Spleen (tissue), 11 donors: ENCODE measurements around the gene AGFG1. TPM values are rescaled to one million over a fixed set of nuclear protein-coding genes. Genes with fewer than 3 reads are reported as not detected.

ENCODE experiments used
- DNase-seq: peaks from one replicate; pipeline ENCODE4 v3.0.0-alpha.2; 2020
- H3K27ac ChIP-seq, 8 donors: fragments of 200-600 bp; sonication (generic) in 7 of 8; 1 replicate in 4 of 8; 2 replicates in 4 of 8; pipeline versions ENCODE4 v1.5.0 to v1.8.0; 2016 to 2021; ENCODE audit warnings: inconsistent platforms in 4 of 8, mild to moderate bottlenecking in 4 of 8, moderate library complexity in 1 of 8
- H3K27me3 ChIP-seq, 7 donors: fragments of 200-600 bp; sonication (generic) in 6 of 7; replicated peaks in 1 of 7; 1 replicate in 4 of 7; 2 replicates in 3 of 7; pipeline versions ENCODE4 v1.5.0 to v1.8.0; 2016 to 2021; ENCODE audit warnings: inconsistent platforms in 3 of 7, mild to moderate bottlenecking in 1 of 7
- H3K36me3 ChIP-seq, 6 donors: fragments of 200-600 bp; sonication (generic) in 5 of 6; 1 replicate in 4 of 6; 2 replicates in 2 of 6; pipeline versions ENCODE4 v1.5.0 to v1.8.0; 2016 to 2021; ENCODE audit warnings: inconsistent platforms in 2 of 6
- H3K4me1 ChIP-seq, 6 donors: fragments of 200-600 bp; sonication (generic) in 5 of 6; 1 replicate in 3 of 6; 2 replicates in 3 of 6; pipeline versions ENCODE4 v1.5.0 to v1.8.0; 2016 to 2021; ENCODE audit warnings: inconsistent platforms in 3 of 6
- H3K4me3 ChIP-seq, 8 donors: fragments of 200-600 bp; sonication (generic) in 7 of 8; 1 replicate in 4 of 8; 2 replicates in 4 of 8; pipeline versions ENCODE4 v1.5.0 to v1.8.0; 2016 to 2021; ENCODE audit warnings: inconsistent platforms in 4 of 8, mild to moderate bottlenecking in 4 of 8, moderate library complexity in 2 of 8
- H3K9me3 ChIP-seq, 8 donors: fragments of 200-600 bp; sonication (generic) in 7 of 8; 1 replicate in 4 of 8; 2 replicates in 4 of 8; pipeline versions ENCODE4 v1.5.0 to v1.8.0; 2016 to 2021; ENCODE audit warnings: inconsistent platforms in 4 of 8
- POLR2A ChIP-seq, 3 donors: fragments of 450-650 bp; IDR thresholded peaks; one replicate each; pipeline ENCODE4 v1.5.1; 2017; ENCODE audit warnings: antibody characterized with exemption in 3 of 3, mild to moderate bottlenecking in 1 of 3
- POLR2AphosphoS5 ChIP-seq, 3 donors: sonication (generic); formaldehyde crosslinking; IDR thresholded peaks; one replicate each; pipeline ENCODE4 v1.5.1; 2017; ENCODE audit warnings: antibody characterized with exemption in 3 of 3
- WGBS, 5 donors: extraction: QIAGEN DNeasy Blood & Tissue Kit in 3 of 5; methylation state at CpG; one replicate each; pipeline versions ENCODE4 v1.1.5 to v1.1.7; 2013 to 2018; 5-methylcytosine and 5-hydroxymethylcytosine counted together
- intact Hi-C: fragments of 100-400 bp; cut with DNase I; formaldehyde crosslinking; loops from one replicate; pipeline ENCODE4 v1.15.0; 2023; ENCODE audit warnings: low total_unique reads
- polyA plus RNA-seq, 3 donors: library from polyadenylated mRNA; stranded (reverse); fragments of 200-250 nt; gene quantifications; one replicate each; pipeline ENCODE4 v1.2.1, GENCODE V29; 2013
- total RNA-seq, 7 donors: library from RNA; depleted of rRNA in 3 of 7; stranded (reverse); fragments of >200 nt in 3 of 7; fragmentation: NEBNext Ultra II Directional in 4 of 7; extraction: Animal tissue kit (Norgen Biotek cat#: 25700) in 4 of 7; gene quantifications; one replicate each; pipeline versions ENCODE4 v1.1.0 to v1.2.1, GENCODE V29; 2016 to 2021
- TF ChIP-seq, protein P1 (sequence below), 11 experiments: fragments of 200-600 bp in 7 of 11; fragments of 450-650 bp in 4 of 11; sonication (generic) in 4 of 11; IDR thresholded peaks in 8 of 11; conservative IDR thresholded peaks in 3 of 11; 1 replicate in 7 of 11; 2 replicates in 4 of 11; pipeline versions ENCODE4 v1.4.0 to v1.8.0; 2016 to 2021; ENCODE audit warnings: antibody characterized with exemption in 11 of 11, inconsistent platforms in 4 of 11, mild to moderate bottlenecking in 1 of 11
- donor health status: healthy with polysubstance abuse.
- donor health status: DM: no; HTN: no; CAD: no; lungs with moderate emphysema.
- donor health status: DM: no; HTN: no; CAD: no.
- donor health status: Bipolar disorder and iron deficiency.
- donor health status: healthy.
- donor health status: DM: no; HTN: no; CAD: no.
- donor health status: DM: yes; HTN: yes; CAD: no.

The AGFG1 gene
- total and polyA plus RNA-seq, 10 donors = 23.6 to 111 (median 79.1) TPM

DNA sequence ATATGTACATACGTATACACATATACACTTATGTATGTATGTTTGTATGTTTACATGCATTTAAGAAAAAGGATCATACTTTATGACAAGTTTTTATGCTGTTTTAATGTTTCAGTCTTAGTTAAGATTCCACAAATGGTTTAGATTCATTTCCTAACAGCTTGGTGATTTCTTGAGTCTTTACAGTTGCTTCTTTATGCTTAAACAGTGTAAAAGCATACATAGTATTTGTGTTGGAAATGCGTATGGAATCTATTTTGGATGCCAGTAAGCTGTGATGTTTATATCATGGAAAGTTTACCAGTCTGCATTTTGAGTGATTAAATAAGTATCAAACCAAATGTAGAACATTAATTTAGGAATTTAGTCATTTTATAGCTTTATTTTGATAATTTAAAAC, 55.4 kb downstream of the AGFG1 start:
- TF ChIP-seq, protein P1, sequence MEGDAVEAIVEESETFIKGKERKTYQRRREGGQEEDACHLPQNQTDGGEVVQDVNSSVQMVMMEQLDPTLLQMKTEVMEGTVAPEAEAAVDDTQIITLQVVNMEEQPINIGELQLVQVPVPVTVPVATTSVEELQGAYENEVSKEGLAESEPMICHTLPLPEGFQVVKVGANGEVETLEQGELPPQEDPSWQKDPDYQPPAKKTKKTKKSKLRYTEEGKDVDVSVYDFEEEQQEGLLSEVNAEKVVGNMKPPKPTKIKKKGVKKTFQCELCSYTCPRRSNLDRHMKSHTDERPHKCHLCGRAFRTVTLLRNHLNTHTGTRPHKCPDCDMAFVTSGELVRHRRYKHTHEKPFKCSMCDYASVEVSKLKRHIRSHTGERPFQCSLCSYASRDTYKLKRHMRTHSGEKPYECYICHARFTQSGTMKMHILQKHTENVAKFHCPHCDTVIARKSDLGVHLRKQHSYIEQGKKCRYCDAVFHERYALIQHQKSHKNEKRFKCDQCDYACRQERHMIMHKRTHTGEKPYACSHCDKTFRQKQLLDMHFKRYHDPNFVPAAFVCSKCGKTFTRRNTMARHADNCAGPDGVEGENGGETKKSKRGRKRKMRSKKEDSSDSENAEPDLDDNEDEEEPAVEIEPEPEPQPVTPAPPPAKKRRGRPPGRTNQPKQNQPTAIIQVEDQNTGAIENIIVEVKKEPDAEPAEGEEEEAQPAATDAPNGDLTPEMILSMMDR (IDR thresholded peaks at IDR 0.05 in 8 of 11, conservative IDR thresholded peaks at IDR 0.05 in 3 of 11) = no peak
- TF ChIP-seq POLR2AphosphoS5 (IDR thresholded peaks at IDR 0.05) (no peak), POLR2A (IDR thresholded peaks at IDR 0.05) (no peak)
- no peak for DNase-seq
- H3K36me3 ChIP-seq = peaks cover 0 to 94% (median 41%) of the 10 kb centered on the region in 6 donors
- intact Hi-C loops = no loop called here
- no peaks in the 10 kb centered on the region for H3K27me3 ChIP-seq
- H3K9me3 ChIP-seq = no peaks in the 10 kb centered on the region
- WGBS, 5 donors = 90 to 98% (median 94%) methylated on average over 2 of the region's 2 CpGs
- H3K4me3 ChIP-seq = no peak overlapping the region
- H3K4me1 ChIP-seq = peaks cover 0 to 4% (median 0%) of the 10 kb centered on the region in 6 donors
- no peak overlapping the region for H3K27ac ChIP-seq

DNA sequence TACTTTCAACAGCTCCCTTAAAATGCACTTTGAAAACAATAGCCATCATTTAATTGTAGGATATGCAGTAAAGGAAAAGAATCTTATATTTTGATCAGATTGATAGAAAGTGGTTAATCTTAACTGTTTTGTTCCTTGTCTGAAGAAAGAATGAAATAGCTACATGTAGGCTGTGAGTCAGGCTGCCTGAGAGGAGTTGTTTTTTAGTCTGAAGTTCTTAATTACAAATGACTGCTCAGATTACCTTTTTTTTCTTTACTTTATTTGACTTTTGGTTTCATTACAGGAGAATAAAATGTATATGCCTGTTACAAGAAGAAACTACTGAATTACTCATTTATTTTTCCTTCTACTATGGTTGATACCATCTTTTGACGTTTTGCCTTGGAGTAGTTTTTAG, 56.8 kb downstream of the AGFG1 start:
- H3K4me3 ChIP-seq = no peak overlapping the region
- WGBS, 5 donors = 65 to 90% (median 80%) methylated on average over 1 of the region's 1 CpG
- no peak for DNase-seq
- intact Hi-C loops = no loop called here
- H3K27ac ChIP-seq = no peak overlapping the region
- TF ChIP-seq, protein P1 (IDR thresholded peaks at IDR 0.05 in 8 of 11, conservative IDR thresholded peaks at IDR 0.05 in 3 of 11) = no peak
- TF ChIP-seq POLR2AphosphoS5 (IDR thresholded peaks at IDR 0.05) (no peak), POLR2A (IDR thresholded peaks at IDR 0.05) (no peak)
- no peaks in the 10 kb centered on the region for H3K9me3 ChIP-seq
- H3K4me1 ChIP-seq = peaks cover 0 to 2% (median 0%) of the 10 kb centered on the region in 6 donors
- peaks cover 0 to 98% (median 48%) of the 10 kb centered on the region in 6 donors for H3K36me3 ChIP-seq
- H3K27me3 ChIP-seq = no peaks in the 10 kb centered on the region

DNA sequence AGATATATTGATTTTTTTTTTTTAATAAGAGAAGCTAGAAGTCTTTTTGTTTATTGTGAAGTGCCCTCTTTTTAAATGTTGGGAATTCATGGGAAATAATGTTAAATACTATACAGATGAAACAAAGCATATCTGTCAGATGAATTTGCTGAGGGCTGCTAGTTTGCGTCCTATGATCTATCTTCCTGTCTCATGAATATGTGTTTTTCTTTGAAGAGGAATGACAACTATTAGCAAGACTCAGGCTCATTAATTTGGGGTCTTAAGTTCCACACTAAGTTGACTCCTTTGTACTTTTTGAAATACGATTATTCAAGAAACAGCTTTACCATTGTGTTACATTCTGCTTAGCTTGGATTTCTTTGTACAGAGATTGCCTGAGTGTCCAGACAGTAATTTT, 57.9 kb downstream of the AGFG1 start:
- no peaks in the 10 kb centered on the region for H3K9me3 ChIP-seq

DNA sequence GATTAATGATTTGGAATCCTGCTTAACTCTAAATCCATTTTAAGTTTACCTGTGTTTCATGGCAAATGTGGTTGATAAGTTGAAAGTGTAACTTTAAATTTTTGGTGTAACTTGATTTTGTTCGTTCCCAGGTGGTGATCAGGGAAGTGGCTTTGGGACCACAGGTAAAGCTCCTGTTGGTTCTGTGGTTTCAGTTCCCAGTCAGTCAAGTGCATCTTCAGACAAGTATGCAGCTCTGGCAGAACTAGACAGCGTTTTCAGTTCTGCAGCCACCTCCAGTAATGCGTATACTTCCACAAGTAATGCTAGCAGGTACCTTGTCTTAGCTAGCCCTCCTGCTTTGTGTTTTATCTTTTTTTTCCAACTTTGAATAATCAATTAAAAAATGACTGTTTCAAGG, 62.8 kb downstream of the AGFG1 start:
- intact Hi-C loops = no loop called here
- 63 to 84% (median 70%) methylated on average over 3 of the region's 3 CpGs for WGBS, 5 donors
- peaks cover 0 to 98% (median 62%) of the 10 kb centered on the region in 6 donors for H3K36me3 ChIP-seq
- peaks cover 0 to 13% (median 0%) of the 10 kb centered on the region in 6 donors for H3K4me1 ChIP-seq
- no peak overlapping the region for H3K4me3 ChIP-seq
- peaks cover 0 to under 1% (median 0%) of the 10 kb centered on the region in 8 donors for H3K9me3 ChIP-seq
- DNase-seq = no peak
- no peak overlapping the region for H3K27ac ChIP-seq
- H3K27me3 ChIP-seq = no peaks in the 10 kb centered on the region
- TF ChIP-seq POLR2A (IDR thresholded peaks at IDR 0.05) (no peak), POLR2AphosphoS5 (IDR thresholded peaks at IDR 0.05) (no peak)

More for the DNA sequence above, 57.9 kb downstream of the AGFG1 start:
- intact Hi-C loops = no loop called here
- DNase-seq = no peak
- no peaks in the 10 kb centered on the region for H3K27me3 ChIP-seq
- peaks cover 0 to 98% (median 46%) of the 10 kb centered on the region in 6 donors for H3K36me3 ChIP-seq
- no peak overlapping the region for H3K4me3 ChIP-seq
- peaks cover 0 to 10% (median 0%) of the 10 kb centered on the region in 6 donors for H3K4me1 ChIP-seq
- 91 to 98% (median 95%) methylated on average over 2 of the region's 2 CpGs for WGBS, 5 donors
- TF ChIP-seq POLR2AphosphoS5 (IDR thresholded peaks at IDR 0.05) (no peak), POLR2A (IDR thresholded peaks at IDR 0.05) (no peak)
- TF ChIP-seq, protein P1 (IDR thresholded peaks at IDR 0.05 in 8 of 11, conservative IDR thresholded peaks at IDR 0.05 in 3 of 11) = no peak
- no peak overlapping the region for H3K27ac ChIP-seq
